Measurements from ENCODE around the gene RBM38. TPM values are rescaled to one million over a fixed set of nuclear protein-coding genes. Genes with fewer than 3 reads are reported as not detected.

RBM38 gene
- total RNA-seq, 1 donor from 2014 or later: 42.8 TPM

DNA sequence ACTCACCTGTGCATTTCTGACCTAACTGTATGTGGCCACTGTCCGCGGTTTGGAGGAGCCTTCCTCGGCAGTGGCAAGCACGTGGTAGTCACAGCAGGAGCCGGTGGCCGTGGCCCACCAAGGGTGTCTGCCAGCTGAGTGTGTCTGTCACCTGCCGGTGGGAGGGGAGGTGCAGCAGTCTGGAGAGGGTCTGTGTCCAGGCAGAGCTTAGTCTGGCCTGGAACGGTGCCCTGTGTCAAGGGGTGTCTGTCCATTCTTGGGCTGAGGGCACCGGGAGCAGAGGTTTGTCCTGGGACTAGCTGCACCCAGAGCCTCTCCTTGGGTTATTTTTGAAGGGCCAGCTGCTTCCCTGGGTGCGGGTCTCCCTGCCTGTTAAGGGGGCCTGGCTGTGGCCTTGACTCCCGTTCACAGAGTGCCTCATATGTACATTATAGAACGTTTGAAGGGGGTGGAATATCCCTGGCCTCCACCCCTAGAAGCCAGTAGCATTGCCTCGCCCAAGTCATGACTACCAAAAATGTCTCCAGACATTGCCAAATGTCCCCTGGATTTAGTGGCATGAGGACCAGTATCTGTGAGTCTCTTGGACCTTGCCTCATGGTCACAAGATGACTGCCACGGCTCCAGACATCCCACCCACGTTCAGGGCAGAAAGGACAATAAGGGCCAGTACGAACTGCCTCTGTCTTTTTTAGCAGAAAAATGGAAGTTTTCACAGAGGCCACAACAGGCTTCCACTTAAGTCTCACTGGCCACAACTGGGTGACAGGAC lies 5.2 kb downstream of the RBM38 start:
- TF ChIP-seq CTCF (IDR thresholded peaks at IDR 0.05; ENCODE audit: insufficient read depth, low read length, poor library complexity, severe bottlenecking): no peak
- Histone ChIP-seq H3K4me3 (ENCODE audit: low read depth, low read length) (no peak overlapping the region), H3K36me3 (ENCODE audit: control insufficient read depth, insufficient read depth, low read length) (no peaks in the 10 kb centered on the region), H3K27me3 (ENCODE audit: control insufficient read depth, insufficient read depth, low read length) (no peaks in the 10 kb centered on the region)
- DNase-seq (ENCODE audit: low read depth): no peak

DNA sequence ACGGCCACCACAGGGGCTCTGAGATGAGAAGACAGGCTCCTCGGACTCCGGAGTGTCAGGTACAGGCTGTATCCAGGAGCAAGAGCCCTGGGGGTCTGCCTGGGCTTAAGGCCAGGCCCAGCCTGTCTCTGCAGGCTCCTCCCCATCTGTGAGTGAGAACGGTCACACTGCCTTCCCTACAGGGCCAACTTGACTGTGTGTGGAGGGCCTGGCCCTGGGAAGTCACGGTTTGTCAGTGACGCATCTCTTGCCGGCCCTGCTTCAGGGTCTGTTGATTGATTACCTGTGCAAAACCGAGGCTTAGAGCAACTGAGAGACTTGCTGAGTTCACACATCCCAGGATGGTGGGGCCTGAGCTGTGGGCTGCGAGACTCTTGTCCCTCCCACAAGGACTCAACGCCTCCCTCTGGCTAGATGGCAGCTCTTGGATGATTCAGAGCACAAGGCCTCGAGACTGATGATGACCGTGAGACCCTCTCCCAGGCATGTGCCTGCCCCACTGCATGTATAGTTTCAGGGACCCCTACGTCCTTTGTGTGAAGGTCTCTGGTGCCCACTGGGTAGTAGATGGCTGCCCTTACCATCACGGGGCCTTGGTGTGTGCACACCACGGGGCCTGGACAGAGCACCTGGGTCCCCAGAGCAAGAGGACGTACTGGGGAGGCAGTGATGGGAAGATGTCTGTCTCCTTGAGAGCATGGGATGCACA lies 5.9 kb downstream of the RBM38 start:
- Histone ChIP-seq H3K36me3 (ENCODE audit: control insufficient read depth, insufficient read depth, low read length) (no peaks in the 10 kb centered on the region), H3K4me3 (ENCODE audit: low read depth, low read length) (no peak overlapping the region), H3K27me3 (ENCODE audit: control insufficient read depth, insufficient read depth, low read length) (no peaks in the 10 kb centered on the region)
- no peak for TF ChIP-seq CTCF (IDR thresholded peaks at IDR 0.05; ENCODE audit: insufficient read depth, low read length, poor library complexity, severe bottlenecking)
- DNase-seq (ENCODE audit: low read depth): no peak

GRCh38 chr20:57397693-57398108 lies 6.5 kb downstream of the RBM38 start:
- Histone ChIP-seq H3K36me3 (ENCODE audit: control insufficient read depth, insufficient read depth, low read length) (no peaks in the 10 kb centered on the region), H3K27me3 (ENCODE audit: control insufficient read depth, insufficient read depth, low read length) (no peaks in the 10 kb centered on the region), H3K4me3 (ENCODE audit: low read depth, low read length) (no peak overlapping the region)
- no peak for TF ChIP-seq CTCF (IDR thresholded peaks at IDR 0.05; ENCODE audit: insufficient read depth, low read length, poor library complexity, severe bottlenecking)
- no peak for DNase-seq (ENCODE audit: low read depth)

DNA sequence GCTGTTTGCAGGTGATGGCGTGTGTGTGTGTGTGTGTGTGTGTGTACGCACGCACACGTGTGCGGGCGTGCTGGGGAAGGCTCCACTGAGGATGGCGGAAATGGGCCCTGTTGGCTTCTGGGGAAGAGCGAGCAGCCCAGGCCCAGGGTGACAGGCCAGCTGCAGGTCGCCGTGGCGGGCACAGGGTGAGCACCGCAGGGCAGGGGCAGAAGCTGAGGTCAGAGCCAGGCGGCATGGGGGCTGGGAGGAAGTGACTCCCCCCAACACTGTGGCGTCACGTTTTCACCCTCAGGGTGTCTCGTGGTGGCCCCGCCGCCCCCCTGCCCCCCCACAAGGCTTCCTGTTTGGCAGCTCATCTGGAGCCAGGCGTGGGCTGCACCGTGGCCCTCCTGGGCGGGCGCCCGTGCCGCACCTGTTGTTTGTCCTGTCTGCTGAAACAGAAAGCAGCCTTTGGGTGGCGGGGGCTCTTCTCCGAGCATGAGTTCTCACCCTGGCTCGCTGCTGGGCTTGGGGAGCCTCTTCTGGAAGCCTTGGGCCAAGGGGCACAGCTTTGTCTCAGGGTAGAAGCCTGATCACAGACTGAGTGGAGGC lies 7.1 kb downstream of the RBM38 start:
- peaks cover 1% of the 10 kb centered on the region for H3K36me3 ChIP-seq (ENCODE audit: control insufficient read depth, insufficient read depth, low read length)
- no peaks in the 10 kb centered on the region for H3K27me3 ChIP-seq (ENCODE audit: control insufficient read depth, insufficient read depth, low read length)
- no peak for DNase-seq (ENCODE audit: low read depth)
- TF ChIP-seq CTCF (IDR thresholded peaks at IDR 0.05; ENCODE audit: insufficient read depth, low read length, poor library complexity, severe bottlenecking): no peak
- H3K4me3 ChIP-seq (ENCODE audit: low read depth, low read length): no peak overlapping the region

DNA sequence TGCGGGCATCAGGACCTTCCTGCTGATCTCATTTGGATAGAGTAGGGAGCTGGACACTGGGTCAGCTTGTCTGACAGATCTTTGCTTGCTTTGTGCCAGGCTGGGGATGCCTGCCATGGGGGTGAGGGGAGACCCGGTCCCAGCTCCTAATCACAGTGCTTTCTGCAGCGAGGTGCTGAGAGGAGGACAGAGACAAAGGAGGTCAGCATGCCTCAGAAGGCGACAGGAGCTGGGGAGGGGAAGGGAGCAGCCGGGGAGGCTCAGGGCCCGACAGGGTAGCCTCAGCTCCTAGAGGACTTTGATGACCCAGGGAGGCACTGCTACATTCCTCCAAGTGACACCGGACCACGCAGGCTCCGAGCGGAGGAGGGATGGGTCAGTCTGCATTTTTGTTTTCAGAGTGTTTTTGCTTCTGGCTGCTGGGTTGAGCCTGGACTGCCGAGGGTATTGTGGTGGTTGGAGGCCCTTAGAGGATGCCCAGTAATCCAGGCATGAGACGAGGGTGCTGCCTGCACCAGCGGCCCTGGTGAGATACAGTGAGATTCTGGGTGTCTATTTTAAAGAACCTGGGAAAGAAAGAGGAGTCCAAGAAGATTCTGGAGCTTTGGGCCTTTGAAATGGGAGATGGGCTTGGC lies 7.8 kb downstream of the RBM38 start:
- Histone ChIP-seq H3K4me3 (ENCODE audit: low read depth, low read length) (no peak overlapping the region), H3K36me3 (ENCODE audit: control insufficient read depth, insufficient read depth, low read length) (peaks cover 1% of the 10 kb centered on the region), H3K27me3 (ENCODE audit: control insufficient read depth, insufficient read depth, low read length) (no peaks in the 10 kb centered on the region)
- no peak for DNase-seq (ENCODE audit: low read depth)
- TF ChIP-seq CTCF (IDR thresholded peaks at IDR 0.05; ENCODE audit: insufficient read depth, low read length, poor library complexity, severe bottlenecking): no peak

All from kidney epithelial cell (primary cell).